CD14-positive monocyte (primary cell): ENCODE results near the gene STH. TPM values are rescaled to one million over a fixed set of nuclear protein-coding genes. Genes with fewer than 3 reads are reported as not detected.
A peak's percentile ranks its signal among the peaks of the same experiment; 100 is the strongest.

ENCODE experiments used
- DNase-seq, 3 donors: peaks; one replicate each; pipeline ENCODE4 v3.0.0-alpha.2; 2011 to 2022
- H2AFZ ChIP-seq: 2 replicates; pipeline ENCODE4 v1.6.0; 2012; ENCODE audit warnings: mild to moderate bottlenecking, low read depth, low read length, inconsistent platforms; ENCODE audit not compliant: insufficient read depth, poor library complexity, severe bottlenecking
- H3K27ac ChIP-seq, 2 donors: 1 replicate in 1 of 2; 2 replicates in 1 of 2; pipeline ENCODE4 v1.5.1; 2012 to 2013; ENCODE audit warnings: low read length in 2 of 2, control low read depth in 1 of 2, inconsistent platforms in 1 of 2, low read depth in 1 of 2, mild to moderate bottlenecking in 1 of 2
- H3K27me3 ChIP-seq, 2 donors: one replicate each; pipeline versions ENCODE4 v1.6.0 to v1.6.1; 2011 to 2013; ENCODE audit warnings: low read length in 2 of 2; ENCODE audit not compliant: control insufficient read depth in 2 of 2, insufficient read depth in 2 of 2
- H3K36me3 ChIP-seq, 2 donors: replicated peaks in 1 of 2; 1 replicate in 1 of 2; 2 replicates in 1 of 2; pipeline versions ENCODE4 v1.5.1 to v1.6.1; 2012 to 2013; ENCODE audit warnings: low read length in 2 of 2, control low read depth in 1 of 2, inconsistent platforms in 1 of 2, mild to moderate bottlenecking in 1 of 2; ENCODE audit not compliant: insufficient read depth in 2 of 2, control insufficient read depth in 1 of 2
- H3K4me1 ChIP-seq, 2 donors: 1 replicate in 1 of 2; 2 replicates in 1 of 2; pipeline versions ENCODE4 v1.5.1 to v1.6.1; 2012 to 2013; ENCODE audit warnings: low read length in 2 of 2, control low read depth in 1 of 2, inconsistent platforms in 1 of 2, mild to moderate bottlenecking in 1 of 2, moderate library complexity in 1 of 2; ENCODE audit not compliant: insufficient read depth in 2 of 2, control insufficient read depth in 1 of 2
- H3K4me2 ChIP-seq: replicated peaks from 2 replicates; pipeline ENCODE3; 2012; ENCODE audit warnings: low read length, moderate library complexity, mild to moderate bottlenecking; ENCODE audit not compliant: poor library complexity, severe bottlenecking; ENCODE audit errors: extremely low read depth
- H3K4me3 ChIP-seq, 3 experiments: fragments of 200-600 bp in 1 of 3; sonication (generic) in 1 of 3; replicated peaks in 1 of 3; 1 replicate in 2 of 3; 2 replicates in 1 of 3; pipeline ENCODE4 v1.5.1; 2011 to 2013; ENCODE audit warnings: low read length in 3 of 3, mild to moderate bottlenecking in 3 of 3, control low read depth in 2 of 3, low read depth in 2 of 3, inconsistent platforms in 1 of 3, moderate library complexity in 1 of 3
- H3K79me2 ChIP-seq: 2 replicates; pipeline ENCODE4 v1.6.0; 2012; ENCODE audit warnings: mild to moderate bottlenecking, control low read depth, inconsistent platforms, low read length, moderate library complexity; ENCODE audit not compliant: insufficient read depth
- H3K9ac ChIP-seq: 2 replicates; pipeline ENCODE4 v1.6.0; 2017; ENCODE audit warnings: low read length, mild to moderate bottlenecking; ENCODE audit not compliant: insufficient read depth, poor library complexity, severe bottlenecking
- H3K9me3 ChIP-seq, 2 donors: replicated peaks in 1 of 2; 1 replicate in 1 of 2; 2 replicates in 1 of 2; pipeline versions ENCODE4 v1.5.1 to v1.6.1; 2012 to 2013; ENCODE audit warnings: low read length in 2 of 2, control low read depth in 1 of 2; ENCODE audit not compliant: control insufficient read depth in 1 of 2, insufficient read depth in 1 of 2
- H4K20me1 ChIP-seq: 2 replicates; pipeline ENCODE4 v1.6.0; 2012; ENCODE audit warnings: mild to moderate bottlenecking, low read length, control low read depth, moderate library complexity; ENCODE audit not compliant: insufficient read depth
- H3K27ac Mint-ChIP-seq, 7 donors: one replicate each; pipeline ENCODE4 v1.8.0; 2020; ENCODE audit warnings: mild to moderate bottlenecking in 7 of 7, mixed read lengths in 7 of 7, moderate library complexity in 6 of 7, inconsistent platforms in 2 of 7
- H3K27me3 Mint-ChIP-seq, 3 donors: one replicate each; pipeline ENCODE4 v1.8.0; 2021 to 2022; ENCODE audit warnings: low read depth in 3 of 3, mild to moderate bottlenecking in 3 of 3, mixed read lengths in 3 of 3, moderate library complexity in 3 of 3, inconsistent platforms in 1 of 3
- H3K36me3 Mint-ChIP-seq, 2 donors: one replicate each; pipeline ENCODE4 v1.8.0; 2020; ENCODE audit warnings: mixed read lengths in 2 of 2, inconsistent platforms in 1 of 2, mild to moderate bottlenecking in 1 of 2
- H3K4me1 Mint-ChIP-seq: one replicate; pipeline ENCODE4 v1.8.0; 2020; ENCODE audit warnings: mild to moderate bottlenecking, mixed read lengths
- H3K4me3 Mint-ChIP-seq, 2 donors: one replicate each; pipeline ENCODE4 v1.8.0; 2020; ENCODE audit warnings: mild to moderate bottlenecking in 2 of 2, mixed read lengths in 2 of 2, moderate library complexity in 1 of 2
- H3K9me3 Mint-ChIP-seq, 7 donors: one replicate each; pipeline ENCODE4 v1.8.0; 2020 to 2022; ENCODE audit warnings: mixed read lengths in 7 of 7, mild to moderate bottlenecking in 6 of 7, moderate library complexity in 6 of 7, inconsistent platforms in 2 of 7
- WGBS: methylation state at CpG from one replicate; pipeline ENCODE4 v1.1.5; 2013; ENCODE audit warnings: missing lambda C conversion rate; ENCODE audit not compliant: insufficient coverage; 5-methylcytosine and 5-hydroxymethylcytosine counted together
- intact Hi-C, 2 donors: fragments of 100-400 bp; cut with micrococcal nuclease; formaldehyde crosslinking; loops; one replicate each; pipeline versions ENCODE4 v1.15.0 to v1.15.1; 2023
- polyA minus RNA-seq: library from RNA; depleted of rRNA, polyadenylated mRNA; stranded (reverse); fragments of >200 nt; gene quantifications from 2 replicates; pipeline ENCODE4 v1.2.3, GENCODE V29; 2012
- polyA plus RNA-seq, 3 donors: library from polyadenylated mRNA; depleted of rRNA in 1 of 3; unstranded in 2 of 3; stranded (reverse) in 1 of 3; fragments of 300-500 nt in 2 of 3; fragments of >200 nt in 1 of 3; fragmentation: Illumina TruSeq in 2 of 3; gene quantifications; 1 replicate in 2 of 3; 2 replicates in 1 of 3; pipeline ENCODE4 v1.2.3, GENCODE V29; 2012 to 2021
- total RNA-seq, 12 experiments: library from RNA in 1 of 12; stranded (reverse) in 1 of 12; fragments of 120-200 nt in 1 of 12; gene quantifications; one replicate each; pipeline ENCODE4 v1.2.4 and lab custom pipeline; 2013 to 2026; ENCODE audit warnings: mixed read lengths in 6 of 12, inconsistent platforms in 1 of 12
- TF ChIP-seq, protein P1 (sequence below): fragments of 200-600 bp; IDR thresholded peaks from one replicate; pipeline ENCODE4 v1.8.0; 2022; ENCODE audit warnings: antibody characterized with exemption, mild to moderate bottlenecking

STH gene, protein sequence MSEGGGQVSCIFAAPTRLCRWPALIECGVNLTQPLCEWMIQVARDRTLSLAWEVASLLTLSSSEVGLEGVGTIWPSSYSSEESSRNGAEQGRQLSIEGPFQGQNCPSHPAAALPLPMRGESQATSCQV
- not detected for total RNA-seq (2013)
- polyA plus RNA-seq = not detected
- not detected in 2 replicates for polyA minus RNA-seq
- total RNA-seq (lab: John Stamatoyannopoulos, UW) = 0 to 0.11 (median 0) reads per million in 11 experiments

DNA sequence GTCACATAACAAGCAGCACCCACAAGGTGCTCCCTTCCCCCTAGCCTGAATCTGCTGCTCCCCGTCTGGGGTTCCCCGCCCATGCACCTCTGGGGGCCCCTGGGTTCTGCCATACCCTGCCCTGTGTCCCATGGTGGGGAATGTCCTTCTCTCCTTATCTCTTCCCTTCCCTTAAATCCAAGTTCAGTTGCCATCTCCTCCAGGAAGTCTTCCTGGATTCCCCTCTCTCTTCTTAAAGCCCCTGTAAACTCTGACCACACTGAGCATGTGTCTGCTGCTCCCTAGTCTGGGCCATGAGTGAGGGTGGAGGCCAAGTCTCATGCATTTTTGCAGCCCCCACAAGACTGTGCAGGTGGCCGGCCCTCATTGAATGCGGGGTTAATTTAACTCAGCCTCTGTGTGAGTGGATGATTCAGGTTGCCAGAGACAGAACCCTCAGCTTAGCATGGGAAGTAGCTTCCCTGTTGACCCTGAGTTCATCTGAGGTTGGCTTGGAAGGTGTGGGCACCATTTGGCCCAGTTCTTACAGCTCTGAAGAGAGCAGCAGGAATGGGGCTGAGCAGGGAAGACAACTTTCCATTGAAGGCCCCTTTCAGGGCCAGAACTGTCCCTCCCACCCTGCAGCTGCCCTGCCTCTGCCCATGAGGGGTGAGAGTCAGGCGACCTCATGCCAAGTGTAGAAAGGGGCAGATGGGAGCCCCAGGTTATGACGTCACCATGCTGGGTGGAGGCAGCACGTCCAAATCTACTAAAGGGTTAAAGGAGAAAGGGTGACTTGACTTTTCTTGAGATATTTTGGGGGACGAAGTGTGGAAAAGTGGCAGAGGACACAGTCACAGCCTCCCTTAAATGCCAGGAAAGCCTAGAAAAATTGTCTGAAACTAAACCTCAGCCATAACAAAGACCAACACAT, at the start of gene STH:
Gene STH, plus strand, starts transcription at position 264 of the 913 bp plus-strand sequence. Its CDS starts 30 bp downstream, at position 294.
- no peaks in the 10 kb centered on the region for H3K4me1 ChIP-seq
- H3K36me3 ChIP-seq = no peaks in the 10 kb centered on the region
- H3K4me3 Mint-ChIP-seq = no peak within 1 kb of the TSS
- peaks cover 0 to 10% (median 2%) of the 10 kb centered on the region in 3 donors for H3K27me3 Mint-ChIP-seq
- H3K27ac ChIP-seq = no peak within 1 kb of the TSS
- no peak within 1 kb of the TSS for H3K27ac Mint-ChIP-seq
- no peaks in the 10 kb centered on the region for H3K4me1 Mint-ChIP-seq
- no peaks in the 10 kb centered on the region for H3K79me2 ChIP-seq
- H3K36me3 Mint-ChIP-seq = no peaks in the 10 kb centered on the region
- no peaks in the 10 kb centered on the region for H3K9me3 ChIP-seq
- TF ChIP-seq, protein P1, sequence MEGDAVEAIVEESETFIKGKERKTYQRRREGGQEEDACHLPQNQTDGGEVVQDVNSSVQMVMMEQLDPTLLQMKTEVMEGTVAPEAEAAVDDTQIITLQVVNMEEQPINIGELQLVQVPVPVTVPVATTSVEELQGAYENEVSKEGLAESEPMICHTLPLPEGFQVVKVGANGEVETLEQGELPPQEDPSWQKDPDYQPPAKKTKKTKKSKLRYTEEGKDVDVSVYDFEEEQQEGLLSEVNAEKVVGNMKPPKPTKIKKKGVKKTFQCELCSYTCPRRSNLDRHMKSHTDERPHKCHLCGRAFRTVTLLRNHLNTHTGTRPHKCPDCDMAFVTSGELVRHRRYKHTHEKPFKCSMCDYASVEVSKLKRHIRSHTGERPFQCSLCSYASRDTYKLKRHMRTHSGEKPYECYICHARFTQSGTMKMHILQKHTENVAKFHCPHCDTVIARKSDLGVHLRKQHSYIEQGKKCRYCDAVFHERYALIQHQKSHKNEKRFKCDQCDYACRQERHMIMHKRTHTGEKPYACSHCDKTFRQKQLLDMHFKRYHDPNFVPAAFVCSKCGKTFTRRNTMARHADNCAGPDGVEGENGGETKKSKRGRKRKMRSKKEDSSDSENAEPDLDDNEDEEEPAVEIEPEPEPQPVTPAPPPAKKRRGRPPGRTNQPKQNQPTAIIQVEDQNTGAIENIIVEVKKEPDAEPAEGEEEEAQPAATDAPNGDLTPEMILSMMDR = no peak
- H3K27me3 ChIP-seq = no peaks in the 10 kb centered on the region
- WGBS = 92% methylated on average over 7 of the region's 8 CpGs
- H3K4me3 ChIP-seq = no peak within 1 kb of the TSS
- H3K9me3 Mint-ChIP-seq = no peaks in the 10 kb centered on the region
- DNase-seq = no peak
- H3K9ac ChIP-seq = no peak within 1 kb of the TSS
- H3K4me2 ChIP-seq = no peak within 1 kb of the TSS
- intact Hi-C loops = no loop called here
- no peak within 1 kb of the TSS for H2AFZ ChIP-seq
- no peaks in the 10 kb centered on the region for H4K20me1 ChIP-seq

DNA sequence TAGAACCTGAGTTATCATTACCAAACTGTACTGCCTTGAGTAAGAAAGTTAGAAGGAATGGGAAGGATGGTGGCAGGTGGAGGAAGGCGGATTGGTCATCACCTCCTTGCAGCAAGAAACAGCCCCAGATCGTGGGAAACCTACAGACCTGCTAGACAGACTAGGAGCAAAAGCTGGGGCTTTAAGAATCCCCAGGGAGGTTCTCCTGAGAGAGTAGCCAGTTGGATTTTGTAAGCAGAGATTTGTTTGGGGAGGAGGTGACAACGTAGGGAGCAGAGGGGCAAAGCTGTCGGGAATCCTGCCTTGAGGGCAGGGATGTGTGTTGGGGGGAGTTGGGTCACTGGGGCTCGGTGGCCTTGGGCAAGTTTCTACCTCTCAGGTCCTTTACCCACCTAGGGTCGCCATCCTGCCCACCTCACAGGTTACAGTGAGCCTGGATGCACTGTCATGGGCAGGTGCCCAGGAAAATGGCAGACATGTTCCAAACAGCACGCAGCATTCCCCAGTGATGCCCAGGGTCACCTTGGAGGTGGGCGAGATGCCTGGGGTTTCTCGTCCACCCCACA, 49.2 kb upstream of the STH start:
- Mint-ChIP-seq H3K36me3 (no peaks in the 10 kb centered on the region), H3K9me3 (peaks cover 0 to 2% (median 0%) of the 10 kb centered on the region in 7 donors), H3K4me1 (peaks cover 6% of the 10 kb centered on the region), H3K4me3 (peak overlapping the region in 1 of 2 donors; percentile 70), H3K27me3 (peaks cover 31 to 37% (median 36%) of the 10 kb centered on the region in 3 donors), H3K27ac (no peak overlapping the region)
- no peaks in the 10 kb centered on the region for H3K79me2 ChIP-seq
- H3K9me3 ChIP-seq = no peaks in the 10 kb centered on the region
- TF ChIP-seq, protein P1 = no peak
- H4K20me1 ChIP-seq = no peaks in the 10 kb centered on the region
- intact Hi-C loops = no loop called here
- no peak for DNase-seq
- no peak overlapping the region for H3K4me2 ChIP-seq
- peaks cover 4 to 6% of the 10 kb centered on the region in 2 donors for H3K4me1 ChIP-seq
- peaks cover 0 to 22% of the 10 kb centered on the region in 2 donors for H3K27me3 ChIP-seq
- no peak overlapping the region for H2AFZ ChIP-seq
- H3K36me3 ChIP-seq = no peaks in the 10 kb centered on the region
- H3K9ac ChIP-seq = no peak overlapping the region
- H3K4me3 ChIP-seq = no peak overlapping the region
- H3K27ac ChIP-seq = no peak overlapping the region
- 86% methylated on average over 5 of the region's 9 CpGs for WGBS
